ENCODE measurements around the gene PCDH17.

PCDH17 gene

GRCh38 chr13:57724486-57725272 lies 93.1 kb downstream of the PCDH17 start:
- H3K27me3 ChIP-seq = no peaks in the 10 kb centered on the region
- no peak for TF ChIP-seq CTCF (IDR thresholded peaks at IDR 0.05)
- no peaks in the 10 kb centered on the region for H3K9me3 ChIP-seq
- no peak overlapping the region for H3K4me3 ChIP-seq (ENCODE audit: low read depth in 1 of 2, low read length in 1 of 2)
- no peak overlapping the region for H3K27ac ChIP-seq
- H3K36me3 ChIP-seq = no peaks in the 10 kb centered on the region
- no peaks in the 10 kb centered on the region for H3K4me1 ChIP-seq (ENCODE audit: control insufficient read depth in 1 of 2, insufficient read depth in 1 of 2, low read depth in 1 of 2, low read length in 1 of 2)

GRCh38 chr13:57725480-57725879 lies 93.9 kb downstream of the PCDH17 start:
- Histone ChIP-seq H3K4me3 (ENCODE audit: low read depth in 1 of 2, low read length in 1 of 2) (no peak overlapping the region), H3K4me1 (ENCODE audit: control insufficient read depth in 1 of 2, insufficient read depth in 1 of 2, low read depth in 1 of 2, low read length in 1 of 2) (no peaks in the 10 kb centered on the region), H3K27me3 (no peaks in the 10 kb centered on the region), H3K27ac (no peak overlapping the region), H3K9me3 (no peaks in the 10 kb centered on the region), H3K36me3 (no peaks in the 10 kb centered on the region)
- no peak for TF ChIP-seq CTCF (IDR thresholded peaks at IDR 0.05)

GRCh38 chr13:57726981-57727380 lies 95.4 kb downstream of the PCDH17 start:
- H3K9me3 ChIP-seq = no peaks in the 10 kb centered on the region
- no peaks in the 10 kb centered on the region for H3K4me1 ChIP-seq (ENCODE audit: control insufficient read depth in 1 of 2, insufficient read depth in 1 of 2, low read depth in 1 of 2, low read length in 1 of 2)
- TF ChIP-seq CTCF (IDR thresholded peaks at IDR 0.05) = no peak
- no peaks in the 10 kb centered on the region for H3K36me3 ChIP-seq
- no peaks in the 10 kb centered on the region for H3K27me3 ChIP-seq
- H3K27ac ChIP-seq = no peak overlapping the region
- H3K4me3 ChIP-seq (ENCODE audit: low read depth in 1 of 2, low read length in 1 of 2) = no peak overlapping the region

- Histone ChIP-seq H3K9me3 (no peaks in the 10 kb centered on the region), H3K36me3 (no peaks in the 10 kb centered on the region), H3K4me3 (ENCODE audit: low read depth in 1 of 2, low read length in 1 of 2) (no peak overlapping the region), H3K27me3 (no peaks in the 10 kb centered on the region), H3K27ac (no peak overlapping the region), H3K4me1 (ENCODE audit: control insufficient read depth in 1 of 2, insufficient read depth in 1 of 2, low read depth in 1 of 2, low read length in 1 of 2) (no peaks in the 10 kb centered on the region)
- no peak for TF ChIP-seq CTCF (IDR thresholded peaks at IDR 0.05)
Observed at GRCh38 chr13:57734306-57734705, 102.8 kb downstream of the PCDH17 start.

- Histone ChIP-seq H3K4me3 (ENCODE audit: low read depth in 1 of 2, low read length in 1 of 2) (no peak overlapping the region), H3K27ac (no peak overlapping the region)
- TF ChIP-seq CTCF (IDR thresholded peaks at IDR 0.05) = no peak
Observed at GRCh38 chr13:57739089-57739488, 107.5 kb downstream of the PCDH17 start.

More at GRCh38 chr13:57739089-57739488, 107.5 kb downstream of the PCDH17 start:
- Histone ChIP-seq H3K9me3 (no peaks in the 10 kb centered on the region), H3K4me1 (ENCODE audit: control insufficient read depth in 1 of 2, insufficient read depth in 1 of 2, low read depth in 1 of 2, low read length in 1 of 2) (no peaks in the 10 kb centered on the region), H3K36me3 (no peaks in the 10 kb centered on the region), H3K27me3 (no peaks in the 10 kb centered on the region)
